H9 (cell line): ENCODE measurements around the gene PDZK1IP1. TPM values are rescaled to one million over a fixed set of nuclear protein-coding genes. Genes with fewer than 3 reads are reported as not detected.
"Not testable (repeated sequence)": the region's sequence is repeated elsewhere in the genome, so short reads cannot be mapped to it uniquely, and the experiment has no call there.

Source experiments
- DNase-seq: peaks from one replicate; pipeline ENCODE4 v3.0.0-alpha.2; 2017
- H2AFZ ChIP-seq: one replicate; pipeline ENCODE4 v1.6.1; 2013; ENCODE audit warnings: mild to moderate bottlenecking, low read length, control low read depth, moderate library complexity
- H2AK5ac ChIP-seq: 2 replicates; pipeline ENCODE4 v1.6.1; 2013; ENCODE audit warnings: low read length, control low read depth, mixed read lengths; ENCODE audit not compliant: insufficient read length
- H2BK120ac ChIP-seq: one replicate; pipeline ENCODE4 v1.6.1; 2013; ENCODE audit warnings: low read depth, mild to moderate bottlenecking, low read length, control low read depth, inconsistent platforms; ENCODE audit not compliant: poor library complexity, severe bottlenecking
- H2BK12ac ChIP-seq: 2 replicates; pipeline ENCODE4 v1.6.1; 2013; ENCODE audit warnings: low read length, control low read depth, mixed read lengths, low read depth; ENCODE audit not compliant: insufficient read length
- H2BK15ac ChIP-seq: 2 replicates; pipeline ENCODE4 v1.6.1; 2013; ENCODE audit warnings: low read depth, low read length, control low read depth
- H2BK20ac ChIP-seq: one replicate; pipeline ENCODE4 v1.6.1; 2013; ENCODE audit warnings: low read depth, mild to moderate bottlenecking, low read length, control low read depth, inconsistent platforms; ENCODE audit not compliant: poor library complexity, severe bottlenecking
- H2BK5ac ChIP-seq: 2 replicates; pipeline ENCODE4 v1.6.1; 2013; ENCODE audit warnings: low read length, control low read depth, mixed read lengths; ENCODE audit not compliant: insufficient read length
- H3K14ac ChIP-seq: 2 replicates; pipeline ENCODE4 v1.6.1; 2013; ENCODE audit warnings: low read length, control low read depth; ENCODE audit not compliant: insufficient read depth
- H3K18ac ChIP-seq: 2 replicates; pipeline ENCODE4 v1.6.1; 2013; ENCODE audit warnings: low read depth, mild to moderate bottlenecking, mixed read lengths, low read length, control low read depth; ENCODE audit not compliant: insufficient read length
- H3K23ac ChIP-seq: 2 replicates; pipeline ENCODE4 v1.6.1; 2013; ENCODE audit warnings: low read length, control low read depth, mixed read lengths, low read depth; ENCODE audit not compliant: insufficient read length
- H3K23me2 ChIP-seq: 2 replicates; pipeline ENCODE4 v1.6.1; 2013; ENCODE audit warnings: low read depth, mild to moderate bottlenecking, mixed read lengths, low read length, control low read depth; ENCODE audit not compliant: insufficient read length, poor library complexity, severe bottlenecking
- H3K27ac ChIP-seq: 2 replicates; pipeline ENCODE4 v1.5.1; 2013; ENCODE audit warnings: low read length, control low read depth, mixed read lengths, low read depth; ENCODE audit not compliant: insufficient read length
- H3K27me3 ChIP-seq: 2 replicates; pipeline ENCODE4 v1.6.1; 2013; ENCODE audit warnings: low read length, control low read depth, inconsistent platforms; ENCODE audit not compliant: insufficient read depth
- H3K4ac ChIP-seq: 2 replicates; pipeline ENCODE4 v1.6.1; 2013; ENCODE audit warnings: low read depth, mild to moderate bottlenecking, control low read depth, inconsistent platforms, low read length, moderate library complexity
- H3K4me1 ChIP-seq: 2 replicates; pipeline ENCODE4 v1.6.1; 2013; ENCODE audit warnings: low read length, control low read depth, inconsistent platforms; ENCODE audit not compliant: insufficient read depth
- H3K4me2 ChIP-seq: 2 replicates; pipeline ENCODE4 v1.6.1; 2013; ENCODE audit warnings: low read length, control low read depth, mixed read lengths; ENCODE audit not compliant: insufficient read length, insufficient read depth
- H3K56ac ChIP-seq: 2 replicates; pipeline ENCODE4 v1.6.1; 2013; ENCODE audit warnings: low read depth, mild to moderate bottlenecking, mixed read lengths, low read length, control low read depth; ENCODE audit not compliant: insufficient read length
- H3K79me1 ChIP-seq: 2 replicates; pipeline ENCODE4 v1.6.1; 2013; ENCODE audit warnings: low read depth, mild to moderate bottlenecking, moderate library complexity, low read length, control low read depth, inconsistent platforms; ENCODE audit not compliant: insufficient read depth, poor library complexity, severe bottlenecking
- H3K79me2 ChIP-seq: 2 replicates; pipeline ENCODE4 v1.6.1; 2013; ENCODE audit warnings: low read length, control low read depth, inconsistent platforms; ENCODE audit not compliant: insufficient read depth
- H3K9ac ChIP-seq: 2 replicates; pipeline ENCODE4 v1.6.1; 2013; ENCODE audit warnings: low read length, control low read depth, mixed read lengths; ENCODE audit not compliant: insufficient read length; ENCODE audit errors: extremely low read depth
- H3K9me3 ChIP-seq: one replicate; pipeline ENCODE4 v1.6.1; 2013; ENCODE audit warnings: low read depth, low read length, inconsistent platforms; ENCODE audit not compliant: control insufficient read depth
- H3T11ph ChIP-seq: one replicate; pipeline ENCODE4 v1.6.1; 2013; ENCODE audit warnings: mild to moderate bottlenecking, low read length, control low read depth, inconsistent platforms
- H4K20me1 ChIP-seq: one replicate; pipeline ENCODE4 v1.6.1; 2013; ENCODE audit not compliant: control insufficient read depth, insufficient read length, insufficient read depth
- H4K5ac ChIP-seq: 2 replicates; pipeline ENCODE4 v1.6.1; 2013; ENCODE audit warnings: low read depth, mild to moderate bottlenecking, mixed read lengths, low read length, control low read depth; ENCODE audit not compliant: insufficient read length
- H4K8ac ChIP-seq: replicated peaks from 2 replicates; pipeline ENCODE4 v1.6.1; 2013; ENCODE audit warnings: low read length, control low read depth, mixed read lengths, low read depth; ENCODE audit not compliant: insufficient read length
- H4K91ac ChIP-seq: 2 replicates; pipeline ENCODE4 v1.6.1; 2013; ENCODE audit warnings: low read depth, mild to moderate bottlenecking, moderate library complexity, mixed read lengths, low read length, control low read depth; ENCODE audit not compliant: insufficient read length
- H3K27ac Mint-ChIP-seq, 3 experiments: 2 replicates in 2 of 3; 3 replicates in 1 of 3; pipeline ENCODE4 v1.8.0; 2020 to 2021; ENCODE audit warnings: mixed read lengths in 3 of 3, mild to moderate bottlenecking in 1 of 3, moderate library complexity in 1 of 3
- H3K27me3 Mint-ChIP-seq: 2 replicates; pipeline ENCODE4 v1.8.0; 2021; ENCODE audit warnings: low read depth, mild to moderate bottlenecking, moderate library complexity, mixed read lengths
- H3K36me3 Mint-ChIP-seq, 3 experiments: 2 replicates in 2 of 3; 3 replicates in 1 of 3; pipeline ENCODE4 v1.8.0; 2020 to 2021; ENCODE audit warnings: low read depth in 3 of 3, mixed read lengths in 3 of 3; ENCODE audit not compliant: insufficient read depth in 1 of 3
- H3K4me1 Mint-ChIP-seq, 2 experiments: 2 replicates each; pipeline ENCODE4 v1.8.0; 2020; ENCODE audit warnings: mixed read lengths in 2 of 2
- H3K4me3 Mint-ChIP-seq, 2 experiments: 2 replicates in 1 of 2; 3 replicates in 1 of 2; pipeline ENCODE4 v1.8.0; 2020 to 2021; ENCODE audit warnings: mild to moderate bottlenecking in 2 of 2, mixed read lengths in 2 of 2, moderate library complexity in 1 of 2
- H3K9me3 Mint-ChIP-seq, 2 experiments: 2 replicates in 1 of 2; 3 replicates in 1 of 2; pipeline ENCODE4 v1.8.0; 2020; ENCODE audit warnings: mild to moderate bottlenecking in 2 of 2, mixed read lengths in 2 of 2, moderate library complexity in 1 of 2
- CTCF ChIP-seq: fragments of 200-600 bp; sonication (generic); conservative IDR thresholded peaks from 3 replicates; pipeline ENCODE4 v1.8.0; 2021; ENCODE audit warnings: antibody characterized with exemption, mild to moderate bottlenecking
- WGBS: extraction: QIAGEN DNeasy Blood & Tissue Kit; methylation state at CpG from one replicate; pipeline ENCODE4 v1.1.7; 2013; ENCODE audit warnings: missing lambda C conversion rate, low lambda C conversion rate, mixed read lengths; ENCODE audit not compliant: insufficient read length; ENCODE audit errors: extremely low coverage; 5-methylcytosine and 5-hydroxymethylcytosine counted together
- total RNA-seq: library from RNA; stranded (reverse); gene quantifications from 2 replicates; pipeline ENCODE4 v1.2.1, GENCODE V29; 2021

PDZK1IP1 gene
- total RNA-seq, 1 experiment from 2014 or later: not detected

- no peaks in the 10 kb centered on the region; the same call in 1 of the 2 replicates for H3K27me3 ChIP-seq
Observed at GRCh38 chr1:47205918-47206317, 16.1 kb upstream of the PDZK1IP1 start.

GRCh38 chr1:47203504-47203903, 13.7 kb upstream of the PDZK1IP1 start:
- H3K14ac ChIP-seq, H3K4me2 ChIP-seq, H3K4me1 Mint-ChIP-seq, H3K9ac ChIP-seq, H3K23me2 ChIP-seq, H2BK20ac ChIP-seq, H4K20me1 ChIP-seq, H2BK12ac ChIP-seq, H2AK5ac ChIP-seq, H3K9me3 Mint-ChIP-seq, H3K23ac ChIP-seq, H2BK120ac ChIP-seq, H3K9me3 ChIP-seq, H4K5ac ChIP-seq, H3K56ac ChIP-seq, H2BK15ac ChIP-seq, H3K79me1 ChIP-seq, H3K27me3 ChIP-seq, H3K4me1 ChIP-seq, H3K36me3 Mint-ChIP-seq, H3K4ac ChIP-seq, H2AFZ ChIP-seq, H2BK5ac ChIP-seq, DNase-seq, H4K8ac ChIP-seq, H4K91ac ChIP-seq, H3K27ac Mint-ChIP-seq, H3K4me3 Mint-ChIP-seq, H3T11ph ChIP-seq, H3K27ac ChIP-seq, H3K18ac ChIP-seq, H3K79me2 ChIP-seq: not testable (repeated sequence)
- H3K27me3 Mint-ChIP-seq: peaks cover 86% of the 10 kb centered on the region
- WGBS: no CpG with 5 or more reads among the region's 2 CpGs

More at GRCh38 chr1:47205918-47206317, 16.1 kb upstream of the PDZK1IP1 start:
- Mint-ChIP-seq H3K4me3 (no peak overlapping the region), H3K27me3 (peaks cover 86% of the 10 kb centered on the region), H3K27ac (no peak overlapping the region), H3K36me3 (no peaks in the 10 kb centered on the region; a peak in 1 of 7 replicates), H3K9me3 (peaks cover 7 to 10% of the 10 kb centered on the region in 2 experiments; a peak in 4 of 5 replicates), H3K4me1 (peaks cover 27 to 29% of the 10 kb centered on the region in 2 experiments)
- no peak overlapping the region for H3K4ac ChIP-seq
- no peaks in the 10 kb centered on the region for H3K79me2 ChIP-seq
- H2AK5ac ChIP-seq: no peak overlapping the region
- no peak overlapping the region for H3K9ac ChIP-seq
- no peak overlapping the region for H2BK15ac ChIP-seq
- no peak overlapping the region for H2BK12ac ChIP-seq
- H4K91ac ChIP-seq: no peak overlapping the region
- no peak overlapping the region for H3K27ac ChIP-seq
- H3K56ac ChIP-seq: no peak overlapping the region
- no peak overlapping the region for H3K18ac ChIP-seq
- H3K79me1 ChIP-seq: no peaks in the 10 kb centered on the region
- no peak overlapping the region for H3T11ph ChIP-seq
- TF ChIP-seq CTCF: no peak
- H3K14ac ChIP-seq: no peak overlapping the region
- no CpG with 5 or more reads among the region's 5 CpGs for WGBS
- H2BK120ac ChIP-seq: no peak overlapping the region
- no peak overlapping the region for H2BK5ac ChIP-seq
- H4K20me1 ChIP-seq: no peaks in the 10 kb centered on the region
- H4K5ac ChIP-seq: no peak overlapping the region
- H3K9me3 ChIP-seq: no peaks in the 10 kb centered on the region
- peaks cover 2% of the 10 kb centered on the region; the same call in 1 of the 2 replicates for H3K4me1 ChIP-seq
- no peak overlapping the region for H4K8ac ChIP-seq
- no peak overlapping the region for H2BK20ac ChIP-seq
- no peak for DNase-seq
- H3K23ac ChIP-seq: no peak overlapping the region
- H3K23me2 ChIP-seq: no peaks in the 10 kb centered on the region
- no peak overlapping the region for H2AFZ ChIP-seq
- no peak overlapping the region for H3K4me2 ChIP-seq
